ENCODE measurements around the gene RAP1B.

The RAP1B gene

GRCh38 chr12:68641138-68641537 lies 30.4 kb downstream of the RAP1B start:
- Histone ChIP-seq H3K4me1 (ENCODE audit: control insufficient read depth in 2 of 2, insufficient read depth in 1 of 2, low read depth in 1 of 2, low read length in 2 of 2) (no peaks in the 10 kb centered on the region), H4K91ac (ENCODE audit: low read depth, low read length, poor library complexity) (no peak overlapping the region), H3K9ac (ENCODE audit: low read depth, low read length, poor library complexity) (no peak overlapping the region), H3K79me1 (ENCODE audit: low read depth, low read length) (peaks cover 4% of the 10 kb centered on the region), H2AK5ac (ENCODE audit: low read depth, low read length) (no peak overlapping the region), H3K27ac (replicated peaks; ENCODE audit: low read length) (no peak overlapping the region), H2BK12ac (ENCODE audit: low read length) (no peak overlapping the region), H3K18ac (ENCODE audit: low read length) (no peak overlapping the region), H2AFZ (ENCODE audit: low read length) (no peak overlapping the region), H2BK5ac (ENCODE audit: low read length) (no peak overlapping the region), H3K14ac (ENCODE audit: low read length) (no peak overlapping the region), H3K36me3 (replicated peaks in 1 of 2; ENCODE audit: control insufficient read depth in 2 of 2, insufficient read depth in 2 of 2, low read length in 2 of 2) (peaks cover 2 to 26% of the 10 kb centered on the region in 2 donors), H2BK120ac (ENCODE audit: low read depth, low read length) (no peak overlapping the region), H3K4ac (ENCODE audit: low read length) (no peak overlapping the region), H4K8ac (ENCODE audit: low read depth, low read length) (no peak overlapping the region), H2BK15ac (ENCODE audit: low read length) (no peak overlapping the region), H3K27me3 (ENCODE audit: control insufficient read depth in 3 of 3, insufficient read depth in 3 of 3, low read depth in 1 of 3, low read length in 3 of 3) (no peaks in the 10 kb centered on the region), H3K9me3 (replicated peaks in 1 of 2; ENCODE audit: control insufficient read depth in 2 of 2, insufficient read depth in 1 of 2, low read depth in 1 of 2, low read length in 2 of 2) (no peaks in the 10 kb centered on the region), H3K23ac (ENCODE audit: low read depth, low read length, poor library complexity) (no peak overlapping the region), H3K4me2 (ENCODE audit: insufficient read depth, low read length, poor library complexity, severe bottlenecking) (no peak overlapping the region), H3K4me3 (ENCODE audit: low read length in 2 of 2) (no peak overlapping the region)
- WGBS, 2 donors (ENCODE audit: extremely low coverage in 2 of 2, insufficient read length in 2 of 2, insufficient replicate concordance in 1 of 2), result no CpG with 5 or more reads among the region's 5 CpGs
- DNase-seq (ENCODE audit: low spot score), result no peak

GRCh38 chr12:68646484-68646883 lies 35.8 kb downstream of the RAP1B start:
- H2AK5ac ChIP-seq (ENCODE audit: low read depth, low read length), result no peak overlapping the region
- no peak overlapping the region for H3K4ac ChIP-seq (ENCODE audit: low read length)
- H3K23ac ChIP-seq (ENCODE audit: low read depth, low read length, poor library complexity), result no peak overlapping the region
- H4K91ac ChIP-seq (ENCODE audit: low read depth, low read length, poor library complexity), result no peak overlapping the region
- no peaks in the 10 kb centered on the region for H3K4me1 ChIP-seq (ENCODE audit: control insufficient read depth in 2 of 2, insufficient read depth in 1 of 2, low read depth in 1 of 2, low read length in 2 of 2)
- no peak overlapping the region for H3K27ac ChIP-seq (replicated peaks; ENCODE audit: low read length)
- peaks cover 0 to 46% of the 10 kb centered on the region in 2 donors for H3K36me3 ChIP-seq (replicated peaks in 1 of 2; ENCODE audit: control insufficient read depth in 2 of 2, insufficient read depth in 2 of 2, low read length in 2 of 2)
- no peak overlapping the region for H2BK120ac ChIP-seq (ENCODE audit: low read depth, low read length)
- no peaks in the 10 kb centered on the region for H3K27me3 ChIP-seq (ENCODE audit: control insufficient read depth in 3 of 3, insufficient read depth in 3 of 3, low read depth in 1 of 3, low read length in 3 of 3)
- H3K9me3 ChIP-seq (replicated peaks in 1 of 2; ENCODE audit: control insufficient read depth in 2 of 2, insufficient read depth in 1 of 2, low read depth in 1 of 2, low read length in 2 of 2), result no peaks in the 10 kb centered on the region
- H2BK5ac ChIP-seq (ENCODE audit: low read length), result no peak overlapping the region
- no peak overlapping the region for H4K8ac ChIP-seq (ENCODE audit: low read depth, low read length)
- no peak overlapping the region for H3K9ac ChIP-seq (ENCODE audit: low read depth, low read length, poor library complexity)
- H3K18ac ChIP-seq (ENCODE audit: low read length), result no peak overlapping the region
- H3K14ac ChIP-seq (ENCODE audit: low read length), result no peak overlapping the region
- H2BK12ac ChIP-seq (ENCODE audit: low read length), result no peak overlapping the region
- no peak overlapping the region for H2AFZ ChIP-seq (ENCODE audit: low read length)
- peaks cover 4% of the 10 kb centered on the region for H3K79me1 ChIP-seq (ENCODE audit: low read depth, low read length)
- no peak overlapping the region for H3K4me3 ChIP-seq (ENCODE audit: low read length in 2 of 2)
- no peak overlapping the region for H3K4me2 ChIP-seq (ENCODE audit: insufficient read depth, low read length, poor library complexity, severe bottlenecking)
- H2BK15ac ChIP-seq (ENCODE audit: low read length), result no peak overlapping the region
- DNase-seq (ENCODE audit: low spot score), result no peak
- WGBS, 2 donors (ENCODE audit: extremely low coverage in 2 of 2, insufficient read length in 2 of 2, insufficient replicate concordance in 1 of 2), result no CpG with 5 or more reads among the region's 5 CpGs

- no peak overlapping the region for H3K27ac ChIP-seq (replicated peaks; ENCODE audit: low read length)
- H3K36me3 ChIP-seq (replicated peaks in 1 of 2; ENCODE audit: control insufficient read depth in 2 of 2, insufficient read depth in 2 of 2, low read length in 2 of 2), result peaks cover 0 to 50% of the 10 kb centered on the region in 2 donors
- no peak overlapping the region for H3K4me2 ChIP-seq (ENCODE audit: insufficient read depth, low read length, poor library complexity, severe bottlenecking)
Measured at GRCh38 chr12:68647507-68647906, 36.8 kb downstream of the RAP1B start.

GRCh38 chr12:68648179-68648578 lies 37.5 kb downstream of the RAP1B start:
- Histone ChIP-seq H2BK15ac (ENCODE audit: low read length) (no peak overlapping the region), H3K23ac (ENCODE audit: low read depth, low read length, poor library complexity) (no peak overlapping the region), H3K36me3 (replicated peaks in 1 of 2; ENCODE audit: control insufficient read depth in 2 of 2, insufficient read depth in 2 of 2, low read length in 2 of 2) (peaks cover under 1 to 51% of the 10 kb centered on the region in 2 donors), H4K91ac (ENCODE audit: low read depth, low read length, poor library complexity) (no peak overlapping the region), H2AK5ac (ENCODE audit: low read depth, low read length) (no peak overlapping the region), H3K14ac (ENCODE audit: low read length) (no peak overlapping the region), H3K27me3 (ENCODE audit: control insufficient read depth in 3 of 3, insufficient read depth in 3 of 3, low read depth in 1 of 3, low read length in 3 of 3) (no peaks in the 10 kb centered on the region), H2BK5ac (ENCODE audit: low read length) (no peak overlapping the region), H2BK120ac (ENCODE audit: low read depth, low read length) (no peak overlapping the region), H3K18ac (ENCODE audit: low read length) (no peak overlapping the region), H2BK12ac (ENCODE audit: low read length) (no peak overlapping the region), H3K27ac (replicated peaks; ENCODE audit: low read length) (no peak overlapping the region), H3K9me3 (replicated peaks in 1 of 2; ENCODE audit: control insufficient read depth in 2 of 2, insufficient read depth in 1 of 2, low read depth in 1 of 2, low read length in 2 of 2) (no peaks in the 10 kb centered on the region), H3K4me2 (ENCODE audit: insufficient read depth, low read length, poor library complexity, severe bottlenecking) (no peak overlapping the region), H2AFZ (ENCODE audit: low read length) (no peak overlapping the region), H4K8ac (ENCODE audit: low read depth, low read length) (no peak overlapping the region), H3K4ac (ENCODE audit: low read length) (no peak overlapping the region), H3K4me1 (ENCODE audit: control insufficient read depth in 2 of 2, insufficient read depth in 1 of 2, low read depth in 1 of 2, low read length in 2 of 2) (no peaks in the 10 kb centered on the region), H3K79me1 (ENCODE audit: low read depth, low read length) (no peaks in the 10 kb centered on the region), H3K4me3 (ENCODE audit: low read length in 2 of 2) (no peak overlapping the region), H3K9ac (ENCODE audit: low read depth, low read length, poor library complexity) (no peak overlapping the region)
- DNase-seq (ENCODE audit: low spot score), result no peak
- no CpG with 5 or more reads among the region's 3 CpGs for WGBS, 2 donors (ENCODE audit: extremely low coverage in 2 of 2, insufficient read length in 2 of 2, insufficient replicate concordance in 1 of 2)

More at GRCh38 chr12:68647507-68647906, 36.8 kb downstream of the RAP1B start:
- Histone ChIP-seq H3K79me1 (ENCODE audit: low read depth, low read length) (peaks cover 3% of the 10 kb centered on the region), H3K4ac (ENCODE audit: low read length) (no peak overlapping the region), H3K23ac (ENCODE audit: low read depth, low read length, poor library complexity) (no peak overlapping the region), H3K9me3 (replicated peaks in 1 of 2; ENCODE audit: control insufficient read depth in 2 of 2, insufficient read depth in 1 of 2, low read depth in 1 of 2, low read length in 2 of 2) (no peaks in the 10 kb centered on the region), H3K14ac (ENCODE audit: low read length) (no peak overlapping the region), H2BK5ac (ENCODE audit: low read length) (no peak overlapping the region), H3K4me3 (ENCODE audit: low read length in 2 of 2) (no peak overlapping the region), H3K18ac (ENCODE audit: low read length) (no peak overlapping the region), H2AK5ac (ENCODE audit: low read depth, low read length) (no peak overlapping the region), H3K9ac (ENCODE audit: low read depth, low read length, poor library complexity) (no peak overlapping the region), H2BK120ac (ENCODE audit: low read depth, low read length) (no peak overlapping the region), H2AFZ (ENCODE audit: low read length) (no peak overlapping the region), H4K8ac (ENCODE audit: low read depth, low read length) (no peak overlapping the region), H3K4me1 (ENCODE audit: control insufficient read depth in 2 of 2, insufficient read depth in 1 of 2, low read depth in 1 of 2, low read length in 2 of 2) (no peaks in the 10 kb centered on the region), H2BK15ac (ENCODE audit: low read length) (no peak overlapping the region), H3K27me3 (ENCODE audit: control insufficient read depth in 3 of 3, insufficient read depth in 3 of 3, low read depth in 1 of 3, low read length in 3 of 3) (no peaks in the 10 kb centered on the region), H4K91ac (ENCODE audit: low read depth, low read length, poor library complexity) (no peak overlapping the region), H2BK12ac (ENCODE audit: low read length) (no peak overlapping the region)
- no CpG with 5 or more reads among the region's 1 CpG for WGBS, 2 donors (ENCODE audit: extremely low coverage in 2 of 2, insufficient read length in 2 of 2, insufficient replicate concordance in 1 of 2)
- DNase-seq (ENCODE audit: low spot score), result no peak

All from neuronal stem cell (in vitro differentiated cells).